NCI-H1048 (cell line): ENCODE results near the gene FRK.
"Not testable (repeated sequence)": the region's sequence is repeated elsewhere in the genome, so short reads cannot be mapped to it uniquely, and the experiment has no call there.

ENCODE experiments used
- DNase-seq: peaks from one replicate; lab custom pipeline; 2025; lab: John Stamatoyannopoulos, UW

The FRK gene, protein sequence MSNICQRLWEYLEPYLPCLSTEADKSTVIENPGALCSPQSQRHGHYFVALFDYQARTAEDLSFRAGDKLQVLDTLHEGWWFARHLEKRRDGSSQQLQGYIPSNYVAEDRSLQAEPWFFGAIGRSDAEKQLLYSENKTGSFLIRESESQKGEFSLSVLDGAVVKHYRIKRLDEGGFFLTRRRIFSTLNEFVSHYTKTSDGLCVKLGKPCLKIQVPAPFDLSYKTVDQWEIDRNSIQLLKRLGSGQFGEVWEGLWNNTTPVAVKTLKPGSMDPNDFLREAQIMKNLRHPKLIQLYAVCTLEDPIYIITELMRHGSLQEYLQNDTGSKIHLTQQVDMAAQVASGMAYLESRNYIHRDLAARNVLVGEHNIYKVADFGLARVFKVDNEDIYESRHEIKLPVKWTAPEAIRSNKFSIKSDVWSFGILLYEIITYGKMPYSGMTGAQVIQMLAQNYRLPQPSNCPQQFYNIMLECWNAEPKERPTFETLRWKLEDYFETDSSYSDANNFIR

DNA sequence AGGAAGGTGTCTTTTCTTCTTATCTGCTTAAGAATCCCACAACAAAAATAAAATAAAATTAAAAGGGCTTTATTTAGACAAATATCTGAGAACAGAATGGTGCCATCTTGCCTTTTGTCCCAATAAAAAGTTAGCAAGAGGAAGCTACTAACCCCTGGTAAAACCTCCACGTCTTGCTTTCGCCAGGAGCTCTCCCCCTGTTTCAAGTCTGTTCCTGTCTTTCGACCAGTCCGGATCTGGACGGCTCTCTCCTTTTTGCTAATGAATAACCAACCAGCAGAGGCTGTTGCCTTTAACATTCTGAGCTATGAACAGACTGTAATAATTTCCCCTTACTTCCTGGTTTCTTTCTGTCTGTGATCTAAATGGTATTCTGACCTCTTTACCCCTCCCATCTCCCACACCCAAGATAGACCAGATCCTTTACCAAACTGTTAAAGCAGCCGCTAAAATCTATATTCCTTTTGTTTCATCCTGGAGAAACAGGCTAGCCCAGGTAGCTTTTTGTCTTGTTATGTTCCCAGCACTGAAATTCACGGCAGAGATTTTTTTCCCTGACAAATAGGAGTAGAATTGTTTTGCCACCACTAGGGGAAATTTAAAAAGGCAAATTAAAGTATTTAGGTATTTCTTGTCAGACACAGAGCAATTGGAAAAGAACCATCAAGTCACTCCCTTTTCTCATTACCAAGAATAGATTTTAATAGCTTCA lies at the start of gene FRK:
Gene FRK (minus strand): TSS at position 320 of the 712 bp plus-strand sequence. CDS start 580 bp downstream, outside the sequence.
- no peak for DNase-seq

GRCh38 chr6:116108836-116109235 lies 48.1 kb upstream of the FRK start:
- no peak for DNase-seq

GRCh38 chr6:116106146-116106545 lies 45.5 kb upstream of the FRK start:
- DNase-seq = no peak

DNA sequence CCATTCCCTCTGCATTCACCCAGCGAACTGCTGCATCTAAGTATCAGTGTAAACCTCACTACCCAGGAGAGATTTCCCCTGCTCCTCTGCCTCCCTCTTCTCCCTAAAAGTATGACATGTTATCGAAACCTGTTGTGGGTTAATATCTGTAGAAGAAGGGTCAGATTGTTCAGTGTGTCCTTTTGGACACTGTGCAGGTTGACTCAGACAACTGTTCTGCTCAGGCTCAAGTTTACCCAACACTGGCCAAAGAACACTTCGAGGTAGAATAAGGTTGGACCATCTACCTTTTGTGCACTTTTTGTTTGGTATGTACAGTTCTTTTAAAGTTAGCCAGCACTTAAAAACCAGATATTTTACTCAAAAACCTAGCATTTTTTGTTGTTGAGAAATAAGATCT lies 44.6 kb upstream of the FRK start:
- no peak for DNase-seq

DNA sequence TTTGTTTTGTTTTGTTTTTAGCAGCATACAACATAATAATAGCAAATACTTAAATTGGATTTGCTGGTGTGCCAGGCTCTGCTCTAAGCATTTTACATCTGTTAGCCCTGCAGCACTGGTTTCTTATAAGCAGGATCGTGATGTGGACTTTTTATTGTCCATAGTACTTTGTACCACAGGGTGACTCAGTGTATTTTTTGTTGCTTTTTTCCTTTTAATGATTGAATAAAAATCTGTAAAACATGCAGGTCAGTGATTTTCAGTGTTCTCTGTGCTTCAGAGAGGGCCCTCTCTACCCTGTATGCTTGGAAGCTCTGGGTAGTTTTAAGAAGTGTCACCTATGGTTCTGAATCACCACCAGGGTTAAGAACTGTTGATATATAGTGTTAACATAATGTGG lies 43.9 kb upstream of the FRK start:
- DNase-seq = no peak

DNA sequence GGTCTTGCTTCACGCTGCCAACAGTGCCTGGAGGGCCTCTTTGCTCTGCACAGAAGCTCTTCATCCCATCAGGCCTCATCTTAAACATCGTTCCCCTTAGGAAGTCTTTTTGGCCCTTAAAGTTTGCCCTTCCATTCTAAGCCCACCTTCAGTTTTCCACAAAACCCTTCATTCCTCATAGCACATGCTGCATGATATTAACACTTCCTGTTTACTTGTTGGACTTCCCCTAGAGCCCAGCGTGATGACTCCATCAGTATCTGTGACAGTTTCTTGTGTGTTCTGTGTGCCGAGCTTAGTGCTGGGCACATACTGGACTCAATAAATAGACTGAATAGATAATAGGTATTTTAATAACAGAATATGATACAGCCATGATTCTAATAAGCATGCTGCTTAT lies 42.2 kb upstream of the FRK start:
- DNase-seq = no peak

DNA sequence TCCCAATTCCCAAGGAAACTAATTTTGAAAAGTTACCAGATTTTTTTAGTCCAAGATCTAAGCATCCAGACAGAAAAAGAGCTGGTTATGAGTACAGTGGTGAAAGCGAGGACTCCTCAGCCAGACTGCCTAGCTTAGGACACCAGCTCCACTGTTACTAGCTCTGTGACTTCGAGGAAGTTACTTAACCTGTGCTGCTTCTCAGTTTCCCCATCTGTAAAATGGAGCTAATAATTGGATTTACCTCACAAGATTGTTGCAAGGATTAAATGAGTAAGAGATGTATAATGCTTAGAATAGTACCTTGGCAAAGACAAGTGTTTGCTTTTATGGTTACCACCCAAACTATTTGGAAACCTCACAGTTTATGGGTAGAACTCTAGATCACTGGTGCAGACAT lies 41.1 kb upstream of the FRK start:
- DNase-seq = no peak

DNA sequence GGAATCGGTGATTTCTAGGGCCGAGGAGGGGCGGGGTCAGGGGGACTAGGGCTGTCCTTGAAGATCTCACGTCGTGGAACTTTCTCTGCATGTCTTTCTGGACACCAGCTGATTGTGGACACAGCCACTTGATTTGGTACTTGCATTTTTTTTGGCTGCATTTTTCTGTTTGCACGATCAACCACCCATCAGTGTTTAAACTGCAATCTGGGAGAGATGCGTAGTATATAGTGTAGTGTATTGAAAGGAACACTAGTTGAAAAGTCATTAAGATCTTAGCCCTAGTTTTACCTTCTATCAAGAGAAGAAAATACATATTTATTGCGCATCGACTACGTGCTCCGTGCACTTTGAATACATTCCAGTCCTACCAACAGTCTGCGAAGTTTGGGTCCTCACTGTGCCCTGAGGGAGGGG lies 40.6 kb upstream of the FRK start:
- DNase-seq = no peak

- no peak for DNase-seq
These were observed 40.0 kb upstream of the FRK start, which contains the start of gene NT5DC1 for GRCh38 chr6:116100419-116101301. Gene NT5DC1, plus strand, starts transcription at chr6:116100853. Its CDS starts 78 bp downstream, at chr6:116100931.

GRCh38 chr6:116099036-116099435 lies 38.3 kb upstream of the FRK start:
- no peak for DNase-seq

GRCh38 chr6:116096979-116097816 lies 36.5 kb upstream of the FRK start:
- DNase-seq = no peak

GRCh38 chr6:116096048-116096759 lies 35.5 kb upstream of the FRK start:
- DNase-seq = not testable (repeated sequence)

- DNase-seq = no peak
These were observed 33.4 kb upstream of the FRK start for GRCh38 chr6:116094041-116094440.

- DNase-seq = no peak
These were observed 29.6 kb upstream of the FRK start for GRCh38 chr6:116090251-116090650.

- no peak for DNase-seq
These were observed 28.3 kb upstream of the FRK start for GRCh38 chr6:116088946-116089345.

DNA sequence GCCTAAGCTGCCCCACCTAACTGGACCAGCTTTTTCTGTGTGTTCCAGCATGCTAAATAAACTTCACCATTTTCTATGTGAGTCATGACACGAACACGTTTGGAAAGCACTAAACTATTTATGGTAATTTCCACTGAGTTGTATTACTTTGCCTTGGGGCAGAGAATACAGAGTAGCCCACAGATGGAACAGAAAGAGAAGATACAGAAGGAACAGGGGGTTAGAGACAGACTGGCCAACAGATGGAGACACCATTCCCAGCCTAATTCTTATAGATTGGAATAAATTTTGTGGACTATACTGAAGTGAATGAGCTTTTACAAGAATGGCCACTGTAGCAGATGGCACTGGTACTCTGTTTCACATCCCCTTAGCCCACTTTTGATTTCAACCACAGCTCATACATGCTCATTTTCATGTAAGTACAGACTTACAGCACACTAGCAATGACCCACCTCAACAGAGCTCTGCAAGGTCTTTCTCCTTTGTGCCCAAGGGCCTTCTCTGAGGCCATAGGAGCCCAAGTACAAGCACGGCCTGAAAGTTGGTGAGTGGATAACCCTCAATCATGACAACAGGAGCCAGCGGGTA lies 26.8 kb upstream of the FRK start:
- no peak for DNase-seq

- DNase-seq = no peak
These were observed 23.6 kb upstream of the FRK start for GRCh38 chr6:116084284-116084683.

GRCh38 chr6:116083052-116083451 lies 22.4 kb upstream of the FRK start:
- no peak for DNase-seq

DNA sequence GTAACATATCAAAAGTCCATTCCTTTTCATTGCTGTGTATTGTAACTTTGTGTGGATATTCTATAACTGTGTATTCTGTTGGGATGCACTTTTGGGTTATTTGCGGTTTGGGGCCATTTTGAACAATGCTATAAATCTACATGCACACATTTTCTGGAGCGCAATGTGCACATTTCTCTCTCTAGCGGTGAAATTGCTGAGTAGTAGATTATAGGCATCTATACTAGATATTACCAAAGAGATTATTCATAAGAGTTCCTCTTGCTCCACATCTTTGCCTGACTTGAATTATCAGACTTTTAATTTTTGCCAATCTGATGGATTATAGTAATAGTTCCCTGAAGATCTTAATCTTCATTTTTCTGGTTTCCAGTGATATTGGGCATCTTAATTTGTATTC lies 18.3 kb upstream of the FRK start:
- DNase-seq = no peak

- DNase-seq = no peak
These were observed 17.8 kb upstream of the FRK start for GRCh38 chr6:116078522-116078921.
